SK-N-SH (cell line): Measurements from ENCODE around the gene C1orf52. TPM values are rescaled to one million over a fixed set of nuclear protein-coding genes. Genes with fewer than 3 reads are reported as not detected.
A peak's percentile ranks its signal among the peaks of the same experiment; 100 is the strongest.

Experiments
- CTCF ChIA-PET: fragments of 300-600, 350-600 bp; formaldehyde crosslinking; extraction: SDS; loops from one replicate; lab custom pipeline; 2021; lab: Yijun Ruan, JAX
- POLR2A ChIA-PET: fragments of 350-600 bp; sonication (Branson Sonifier 250); formaldehyde crosslinking; extraction: SDS; loops from one replicate; lab custom pipeline; 2020; ENCODE audit warnings: antibody characterized with exemption, inconsistent platforms; lab: Yijun Ruan, JAX
- DNase-seq: peaks from one replicate; pipeline ENCODE4 v3.0.0; 2012
- H2AFZ ChIP-seq: fragments of 200-600 bp; sonication (generic); 2 replicates; pipeline ENCODE4 v1.8.1; 2016; ENCODE audit warnings: antibody characterized with exemption, mild to moderate bottlenecking, low read depth
- H3F3A ChIP-seq: fragments of 200-600 bp; sonication (generic); replicated peaks from 2 replicates; pipeline ENCODE3; 2016; ENCODE audit warnings: antibody characterized with exemption, mild to moderate bottlenecking; ENCODE audit not compliant: insufficient read depth
- H3K27ac ChIP-seq, 2 experiments: fragments of 200-500 bp in 1 of 2; fragments of 200-600 bp in 1 of 2; sonication (Bioruptor generic) in 1 of 2; sonication (generic), shearing (Covaris generic) in 1 of 2; 2 replicates each; pipeline versions ENCODE4 v1.5.1 to v1.6.1; 2014 to 2016; ENCODE audit warnings: low read depth in 2 of 2, inconsistent platforms in 1 of 2, low read length in 1 of 2, mild to moderate bottlenecking in 1 of 2, mixed read lengths in 1 of 2
- H3K27me3 ChIP-seq: fragments of 200-600 bp; sonication (generic), shearing (Covaris generic); 2 replicates; pipeline ENCODE4 v1.6.1; 2016; ENCODE audit warnings: mixed run types; ENCODE audit not compliant: insufficient read depth
- H3K36me3 ChIP-seq, 2 experiments: fragments of 200-500 bp in 1 of 2; fragments of 200-600 bp in 1 of 2; sonication (Bioruptor generic) in 1 of 2; sonication (generic) in 1 of 2; replicated peaks in 1 of 2; 2 replicates each; pipeline versions ENCODE3 to v1.5.1; 2014 to 2016; ENCODE audit warnings: low read length in 1 of 2, mild to moderate bottlenecking in 1 of 2; ENCODE audit not compliant: insufficient read depth in 2 of 2, control insufficient read depth in 1 of 2
- H3K4me1 ChIP-seq, 2 experiments: fragments of 200-500 bp in 1 of 2; fragments of 200-600 bp in 1 of 2; sonication (Bioruptor generic) in 1 of 2; sonication (generic), shearing (Covaris generic) in 1 of 2; 2 replicates each; pipeline versions ENCODE4 v1.5.1 to v1.6.1; 2014 to 2016; ENCODE audit warnings: low read depth in 1 of 2, low read length in 1 of 2, mixed run types in 1 of 2; ENCODE audit not compliant: insufficient read depth in 2 of 2, control insufficient read depth in 1 of 2
- H3K4me2 ChIP-seq: fragments of 200-600 bp; sonication (generic), shearing (Covaris generic); 2 replicates; pipeline ENCODE4 v1.6.1; 2017; ENCODE audit warnings: mixed run types
- H3K4me3 ChIP-seq, 2 experiments: fragments of 200-500 bp in 1 of 2; fragments of 200-600 bp in 1 of 2; sonication (Bioruptor generic) in 1 of 2; sonication (generic), shearing (Covaris generic) in 1 of 2; 2 replicates each; pipeline versions ENCODE4 v1.5.1 to v1.8.1; 2014 to 2016; ENCODE audit warnings: low read depth in 2 of 2, inconsistent platforms in 1 of 2, low read length in 1 of 2, mild to moderate bottlenecking in 1 of 2, mixed read lengths in 1 of 2, moderate library complexity in 1 of 2
- H3K79me2 ChIP-seq: fragments of 200-600 bp; sonication (generic); 2 replicates; pipeline ENCODE4 v1.8.1; 2017; ENCODE audit warnings: mild to moderate bottlenecking; ENCODE audit not compliant: insufficient read depth
- H3K9ac ChIP-seq: fragments of 200-600 bp; sonication (generic); 2 replicates; pipeline ENCODE4 v1.6.1; 2017; ENCODE audit warnings: mixed run types
- H3K9me2 ChIP-seq: fragments of 200-600 bp; sonication (generic); 2 replicates; pipeline ENCODE4 v1.6.1; 2017; ENCODE audit warnings: mixed run types
- H3K9me3 ChIP-seq: fragments of 200-600 bp; sonication (generic); 2 replicates; pipeline ENCODE4 v1.6.1; 2017; ENCODE audit warnings: mixed run types, mild to moderate bottlenecking, moderate library complexity
- H4K20me1 ChIP-seq: fragments of 200-600 bp; sonication (generic); 2 replicates; pipeline ENCODE4 v1.6.1; 2017; ENCODE audit warnings: mild to moderate bottlenecking, mixed run types; ENCODE audit not compliant: insufficient read depth
- CHD2 ChIP-seq: fragments of 150-350 bp; IDR thresholded peaks from 2 replicates; pipeline ENCODE4 v1.6.1; 2018; ENCODE audit warnings: low read length; ENCODE audit not compliant: partially characterized antibody
- ELF1 ChIP-seq: IDR thresholded peaks from 2 replicates; pipeline ENCODE4 v1.4.0; 2012
- EP300 ChIP-seq, 2 experiments: IDR thresholded peaks; 2 replicates each; pipeline versions ENCODE4 v1.4.0 to v1.6.1; 2012; ENCODE audit warnings: borderline replicate concordance in 1 of 2, low read depth in 1 of 2, low read length in 1 of 2
- GATA2 ChIP-seq: sonication (generic); formaldehyde crosslinking; IDR thresholded peaks from 2 replicates; pipeline ENCODE4 v1.5.0; 2020; ENCODE audit warnings: mild to moderate bottlenecking, missing genetic modification reagents
- JUND ChIP-seq: IDR thresholded peaks from 2 replicates; pipeline ENCODE4 v1.4.0; 2012
- MXI1 ChIP-seq: IDR thresholded peaks from 2 replicates; pipeline ENCODE4 v1.6.1; 2012; ENCODE audit warnings: mild to moderate bottlenecking, low read depth, low read length, improper control_type of control experiment
- NFIC ChIP-seq: IDR thresholded peaks from 2 replicates; pipeline ENCODE4 v1.4.0; 2012; ENCODE audit warnings: borderline replicate concordance
- NRF1 ChIP-seq: IDR thresholded peaks from 2 replicates; pipeline ENCODE4 v1.6.1; 2012; ENCODE audit warnings: low read depth, mild to moderate bottlenecking, low read length
- POLR2AphosphoS5 ChIP-seq: IDR thresholded peaks from 2 replicates; pipeline ENCODE4 v1.6.1; 2012; ENCODE audit warnings: low read depth, low read length
- RAD21 ChIP-seq: IDR thresholded peaks from 2 replicates; pipeline ENCODE4 v1.6.1; 2012; ENCODE audit warnings: mild to moderate bottlenecking, low read length
- RFX5 ChIP-seq: IDR thresholded peaks from 2 replicates; pipeline ENCODE4 v1.6.1; 2012; ENCODE audit warnings: mild to moderate bottlenecking, improper control_type of control experiment, low read length
- SIN3A ChIP-seq: IDR thresholded peaks from 2 replicates; pipeline ENCODE4 v1.6.1; 2012; ENCODE audit warnings: low read depth, mild to moderate bottlenecking, low read length, moderate library complexity, borderline replicate concordance
- SMC3 ChIP-seq: IDR thresholded peaks from 2 replicates; pipeline ENCODE4 v1.6.1; 2012; ENCODE audit warnings: low read depth, low read length, improper control_type of control experiment
- TCF12 ChIP-seq: IDR thresholded peaks from 2 replicates; pipeline ENCODE4 v1.4.0; 2012
- WGBS: methylation state at CpG from one replicate; pipeline ENCODE4 v1.1.6; 2017; ENCODE audit warnings: low lambda C conversion rate; 5-methylcytosine and 5-hydroxymethylcytosine counted together
- polyA plus RNA-seq, 3 experiments: library from polyadenylated mRNA; depleted of rRNA; stranded (reverse); fragments of >200 nt; gene quantifications; 2 replicates each; pipeline ENCODE4 v1.2.3, GENCODE V29; 2012
- TF ChIP-seq, protein P1 (sequence below): IDR thresholded peaks from 2 replicates; pipeline ENCODE4 v1.4.0; 2012; ENCODE audit warnings: low read depth, borderline replicate concordance
- TF ChIP-seq, protein P2 (sequence below): fragments of 200-600 bp; sonication (generic); IDR thresholded peaks from 2 replicates; pipeline ENCODE4 v1.6.1; 2017; ENCODE audit warnings: antibody characterized with exemption, mild to moderate bottlenecking, moderate library complexity
- TF ChIP-seq, protein P3 (sequence below): IDR thresholded peaks from 2 replicates; pipeline ENCODE4 v1.4.0; 2012; ENCODE audit warnings: low read depth, borderline replicate concordance
- TF ChIP-seq, protein P4 (sequence below): IDR thresholded peaks from 2 replicates; pipeline ENCODE4; 2012

Gene C1orf52
- polyA plus RNA-seq, 1 of the 3 experiments (the other 2 are of a cell fraction) = 23.4 TPM

DNA sequence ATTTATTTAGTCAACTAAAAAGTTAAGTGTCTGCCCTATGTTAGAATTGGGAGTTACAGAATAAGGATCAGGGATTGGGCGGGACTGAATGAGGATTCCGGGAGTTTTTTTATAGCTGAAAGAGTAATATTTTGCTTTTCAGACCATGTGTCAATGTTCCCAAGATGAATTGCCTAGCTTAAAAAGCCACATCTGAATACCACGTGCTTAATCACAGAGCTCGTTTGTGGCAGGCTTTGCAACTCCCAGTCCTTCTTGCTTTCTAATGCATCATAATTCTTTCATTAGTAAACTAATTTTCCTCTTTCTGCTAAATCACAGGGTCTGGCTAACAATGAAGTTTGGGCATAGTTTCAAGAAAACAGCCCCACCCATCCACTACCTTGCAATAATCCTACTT, 21.2 kb upstream of the C1orf52 start (continued):
- TF ChIP-seq, protein P1, sequence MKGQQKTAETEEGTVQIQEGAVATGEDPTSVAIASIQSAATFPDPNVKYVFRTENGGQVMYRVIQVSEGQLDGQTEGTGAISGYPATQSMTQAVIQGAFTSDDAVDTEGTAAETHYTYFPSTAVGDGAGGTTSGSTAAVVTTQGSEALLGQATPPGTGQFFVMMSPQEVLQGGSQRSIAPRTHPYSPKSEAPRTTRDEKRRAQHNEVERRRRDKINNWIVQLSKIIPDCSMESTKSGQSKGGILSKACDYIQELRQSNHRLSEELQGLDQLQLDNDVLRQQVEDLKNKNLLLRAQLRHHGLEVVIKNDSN = no peak
- TF ChIP-seq GATA2 (CRISPR knock-in tag) (no peak), MXI1 (no peak), RAD21 (no peak)
- TF ChIP-seq, protein P2, sequence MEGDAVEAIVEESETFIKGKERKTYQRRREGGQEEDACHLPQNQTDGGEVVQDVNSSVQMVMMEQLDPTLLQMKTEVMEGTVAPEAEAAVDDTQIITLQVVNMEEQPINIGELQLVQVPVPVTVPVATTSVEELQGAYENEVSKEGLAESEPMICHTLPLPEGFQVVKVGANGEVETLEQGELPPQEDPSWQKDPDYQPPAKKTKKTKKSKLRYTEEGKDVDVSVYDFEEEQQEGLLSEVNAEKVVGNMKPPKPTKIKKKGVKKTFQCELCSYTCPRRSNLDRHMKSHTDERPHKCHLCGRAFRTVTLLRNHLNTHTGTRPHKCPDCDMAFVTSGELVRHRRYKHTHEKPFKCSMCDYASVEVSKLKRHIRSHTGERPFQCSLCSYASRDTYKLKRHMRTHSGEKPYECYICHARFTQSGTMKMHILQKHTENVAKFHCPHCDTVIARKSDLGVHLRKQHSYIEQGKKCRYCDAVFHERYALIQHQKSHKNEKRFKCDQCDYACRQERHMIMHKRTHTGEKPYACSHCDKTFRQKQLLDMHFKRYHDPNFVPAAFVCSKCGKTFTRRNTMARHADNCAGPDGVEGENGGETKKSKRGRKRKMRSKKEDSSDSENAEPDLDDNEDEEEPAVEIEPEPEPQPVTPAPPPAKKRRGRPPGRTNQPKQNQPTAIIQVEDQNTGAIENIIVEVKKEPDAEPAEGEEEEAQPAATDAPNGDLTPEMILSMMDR = no peak

DNA sequence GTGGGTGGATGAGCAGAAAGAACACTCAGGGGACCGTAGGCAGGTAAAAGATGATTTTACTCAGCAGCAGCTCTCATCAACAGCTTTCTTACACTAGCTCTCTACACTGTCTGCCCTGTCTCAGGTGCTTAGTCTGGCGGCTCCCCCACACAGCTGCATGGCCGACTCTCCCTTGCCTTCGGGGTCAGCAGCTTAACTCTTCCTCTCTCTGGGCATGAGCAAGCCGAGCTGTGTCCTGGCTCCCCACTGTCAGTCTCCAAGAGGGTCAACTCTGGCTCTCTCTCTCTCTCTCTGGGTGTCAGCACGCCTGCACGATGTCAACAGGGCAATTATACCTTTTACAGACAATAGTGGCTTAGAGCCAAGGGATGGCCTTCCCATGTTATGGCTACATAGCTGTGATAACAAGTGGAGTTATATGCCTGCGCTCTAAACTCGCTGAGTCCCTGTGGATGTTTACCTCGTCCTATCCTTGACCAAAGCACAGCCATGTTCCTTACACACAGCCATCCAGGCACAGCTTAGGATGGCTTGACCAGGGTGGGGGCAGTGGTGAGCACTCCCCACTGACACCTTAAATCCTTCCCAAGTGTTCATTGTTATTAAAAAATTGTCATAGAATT, 20.1 kb upstream of the C1orf52 start:
- 68% methylated on average over 9 of the region's 10 CpGs for WGBS
- peaks cover 6% of the 10 kb centered on the region for H4K20me1 ChIP-seq
- H3K79me2 ChIP-seq = peaks cover 17% of the 10 kb centered on the region
- H3F3A ChIP-seq = peaks cover 32% of the 10 kb centered on the region
- no peaks in the 10 kb centered on the region for H3K9me3 ChIP-seq
- peak overlapping the region; percentile 63; the same call in 1 of the 2 replicates for H3K9ac ChIP-seq
- DNase-seq = no peak
- TF ChIP-seq POLR2AphosphoS5 (no peak), SIN3A (no peak), NFIC (no peak), SMC3 (no peak)
- peak overlapping the region; percentile 76 for H3K4me2 ChIP-seq
- H3K27ac ChIP-seq = peak overlapping the region; percentile 29 to 91; a peak in 3 of 4 replicates
- peak overlapping the region in 1 of 2 experiments; percentile 49; a peak in 2 of 4 replicates for H3K4me3 ChIP-seq
- peaks cover 0 to 4% of the 10 kb centered on the region in 2 experiments for H3K36me3 ChIP-seq
- CTCF ChIA-PET = interaction anchor here (1.9 kb wide), 1 partner anchor 29 kb away, joined by 6 read pairs; no protein-coding TSS in a partner anchor
- no peaks in the 10 kb centered on the region for H3K27me3 ChIP-seq
- H2AFZ ChIP-seq = peak overlapping the region; percentile 47
- no peaks in the 10 kb centered on the region for H3K9me2 ChIP-seq
- POLR2A ChIA-PET = no interaction called here
- peaks cover 16 to 22% of the 10 kb centered on the region in 2 experiments for H3K4me1 ChIP-seq

DNA sequence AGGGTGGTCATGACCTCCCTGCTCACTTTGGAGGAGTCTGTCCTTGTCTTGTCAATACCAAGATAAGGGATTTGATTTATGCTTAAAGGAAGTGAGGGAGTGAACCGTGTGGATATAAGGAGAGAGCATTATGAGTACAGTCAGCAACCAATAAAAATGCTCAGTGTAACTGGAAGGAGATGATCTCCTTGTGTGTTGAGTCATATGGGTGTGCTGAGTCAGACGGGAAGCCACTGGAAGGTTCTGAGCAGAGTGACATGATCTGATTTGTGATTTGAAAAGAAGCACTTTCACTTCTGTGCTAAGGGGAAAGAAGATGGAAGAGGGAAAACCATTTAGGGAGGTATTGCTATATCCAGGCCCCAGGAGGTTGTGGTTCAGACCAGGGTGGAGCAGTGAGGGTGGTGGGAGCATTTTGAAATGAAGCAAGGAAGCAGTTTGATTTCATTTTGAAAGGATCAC, 19.4 kb upstream of the C1orf52 start:
- peak overlapping the region; percentile 29 to 91; a peak in 3 of 4 replicates for H3K27ac ChIP-seq
- peaks cover 32% of the 10 kb centered on the region for H3F3A ChIP-seq
- peak overlapping the region; percentile 76 for H3K4me2 ChIP-seq
- CTCF ChIA-PET = no interaction called here
- peak overlapping the region; percentile 63; the same call in 1 of the 2 replicates for H3K9ac ChIP-seq
- H3K4me3 ChIP-seq = peak overlapping the region in 1 of 2 experiments; percentile 49; a peak in 2 of 4 replicates
- no peaks in the 10 kb centered on the region for H3K9me2 ChIP-seq
- H3K36me3 ChIP-seq = peaks cover 0 to 10% of the 10 kb centered on the region in 2 experiments
- no peak for DNase-seq
- H3K9me3 ChIP-seq = no peaks in the 10 kb centered on the region
- no peaks in the 10 kb centered on the region for H3K27me3 ChIP-seq
- H3K4me1 ChIP-seq = peaks cover 23 to 25% of the 10 kb centered on the region in 2 experiments
- H3K79me2 ChIP-seq = peaks cover 24% of the 10 kb centered on the region
- peaks cover 12% of the 10 kb centered on the region for H4K20me1 ChIP-seq
- peak overlapping the region; percentile 49 for H2AFZ ChIP-seq
- POLR2A ChIA-PET = no interaction called here
- WGBS = 11% methylated on average over 2 of the region's 2 CpGs
- TF ChIP-seq RFX5 = no peak
- no peak for TF ChIP-seq NRF1
- TF ChIP-seq CHD2 = no peak
- peak; percentile 52; the same call in 1 of the 2 replicates for TF ChIP-seq POLR2AphosphoS5
- peak; percentile 78 for TF ChIP-seq TCF12
- 0 out of 4 replicates have a peak, but pooled peaks of 1 of the 2 experiments have one; percentile 46 for TF ChIP-seq EP300 (IDR thresholded peaks at IDR 0.05; ENCODE audit: borderline replicate concordance in 1 of 2, low read depth in 1 of 2, low read length in 1 of 2)
- 0 out of 2 replicates have a peak, but pooled peaks have one; percentile 38 for TF ChIP-seq ELF1
- TF ChIP-seq SIN3A = no peak
- TF ChIP-seq NFIC = no peak
- TF ChIP-seq, protein P3, sequence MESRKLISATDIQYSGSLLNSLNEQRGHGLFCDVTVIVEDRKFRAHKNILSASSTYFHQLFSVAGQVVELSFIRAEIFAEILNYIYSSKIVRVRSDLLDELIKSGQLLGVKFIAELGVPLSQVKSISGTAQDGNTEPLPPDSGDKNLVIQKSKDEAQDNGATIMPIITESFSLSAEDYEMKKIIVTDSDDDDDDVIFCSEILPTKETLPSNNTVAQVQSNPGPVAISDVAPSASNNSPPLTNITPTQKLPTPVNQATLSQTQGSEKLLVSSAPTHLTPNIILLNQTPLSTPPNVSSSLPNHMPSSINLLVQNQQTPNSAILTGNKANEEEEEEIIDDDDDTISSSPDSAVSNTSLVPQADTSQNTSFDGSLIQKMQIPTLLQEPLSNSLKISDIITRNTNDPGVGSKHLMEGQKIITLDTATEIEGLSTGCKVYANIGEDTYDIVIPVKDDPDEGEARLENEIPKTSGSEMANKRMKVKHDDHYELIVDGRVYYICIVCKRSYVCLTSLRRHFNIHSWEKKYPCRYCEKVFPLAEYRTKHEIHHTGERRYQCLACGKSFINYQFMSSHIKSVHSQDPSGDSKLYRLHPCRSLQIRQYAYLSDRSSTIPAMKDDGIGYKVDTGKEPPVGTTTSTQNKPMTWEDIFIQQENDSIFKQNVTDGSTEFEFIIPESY = no peak
- TF ChIP-seq, protein P4, sequence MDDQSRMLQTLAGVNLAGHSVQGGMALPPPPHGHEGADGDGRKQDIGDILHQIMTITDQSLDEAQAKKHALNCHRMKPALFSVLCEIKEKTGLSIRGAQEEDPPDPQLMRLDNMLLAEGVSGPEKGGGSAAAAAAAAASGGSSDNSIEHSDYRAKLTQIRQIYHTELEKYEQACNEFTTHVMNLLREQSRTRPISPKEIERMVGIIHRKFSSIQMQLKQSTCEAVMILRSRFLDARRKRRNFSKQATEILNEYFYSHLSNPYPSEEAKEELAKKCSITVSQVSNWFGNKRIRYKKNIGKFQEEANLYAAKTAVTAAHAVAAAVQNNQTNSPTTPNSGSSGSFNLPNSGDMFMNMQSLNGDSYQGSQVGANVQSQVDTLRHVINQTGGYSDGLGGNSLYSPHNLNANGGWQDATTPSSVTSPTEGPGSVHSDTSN = peak; percentile 94
- TF ChIP-seq JUND = peak; percentile 94
- TF ChIP-seq, protein P1 = no peak
